ENCODE data around the gene HOOK1.

Gene HOOK1

GRCh38 chr1:59768792-59769735 lies 45.7 kb upstream of the HOOK1 start:
- no peaks in the 10 kb centered on the region for H3K4me1 ChIP-seq (ENCODE audit: control insufficient read depth in 1 of 2, insufficient read depth in 1 of 2, low read depth in 1 of 2, low read length in 1 of 2)
- no peaks in the 10 kb centered on the region for H3K36me3 ChIP-seq
- H3K27me3 ChIP-seq: no peaks in the 10 kb centered on the region
- TF ChIP-seq, protein P1, sequence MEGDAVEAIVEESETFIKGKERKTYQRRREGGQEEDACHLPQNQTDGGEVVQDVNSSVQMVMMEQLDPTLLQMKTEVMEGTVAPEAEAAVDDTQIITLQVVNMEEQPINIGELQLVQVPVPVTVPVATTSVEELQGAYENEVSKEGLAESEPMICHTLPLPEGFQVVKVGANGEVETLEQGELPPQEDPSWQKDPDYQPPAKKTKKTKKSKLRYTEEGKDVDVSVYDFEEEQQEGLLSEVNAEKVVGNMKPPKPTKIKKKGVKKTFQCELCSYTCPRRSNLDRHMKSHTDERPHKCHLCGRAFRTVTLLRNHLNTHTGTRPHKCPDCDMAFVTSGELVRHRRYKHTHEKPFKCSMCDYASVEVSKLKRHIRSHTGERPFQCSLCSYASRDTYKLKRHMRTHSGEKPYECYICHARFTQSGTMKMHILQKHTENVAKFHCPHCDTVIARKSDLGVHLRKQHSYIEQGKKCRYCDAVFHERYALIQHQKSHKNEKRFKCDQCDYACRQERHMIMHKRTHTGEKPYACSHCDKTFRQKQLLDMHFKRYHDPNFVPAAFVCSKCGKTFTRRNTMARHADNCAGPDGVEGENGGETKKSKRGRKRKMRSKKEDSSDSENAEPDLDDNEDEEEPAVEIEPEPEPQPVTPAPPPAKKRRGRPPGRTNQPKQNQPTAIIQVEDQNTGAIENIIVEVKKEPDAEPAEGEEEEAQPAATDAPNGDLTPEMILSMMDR (IDR thresholded peaks at IDR 0.05): no peak
- no peaks in the 10 kb centered on the region for H3K9me3 ChIP-seq
- no peak overlapping the region for H3K4me3 ChIP-seq (ENCODE audit: low read depth in 1 of 2, low read length in 1 of 2)
- no peak overlapping the region for H3K27ac ChIP-seq

- no peak overlapping the region for H3K4me3 ChIP-seq (ENCODE audit: low read depth in 1 of 2, low read length in 1 of 2)
- H3K27ac ChIP-seq: no peak overlapping the region
- no peaks in the 10 kb centered on the region for H3K9me3 ChIP-seq
- no peaks in the 10 kb centered on the region for H3K4me1 ChIP-seq (ENCODE audit: control insufficient read depth in 1 of 2, insufficient read depth in 1 of 2, low read depth in 1 of 2, low read length in 1 of 2)
- H3K27me3 ChIP-seq: no peaks in the 10 kb centered on the region
- H3K36me3 ChIP-seq: no peaks in the 10 kb centered on the region
- TF ChIP-seq, protein P1 (IDR thresholded peaks at IDR 0.05): no peak
Measured at GRCh38 chr1:59769736-59770095, 45.0 kb upstream of the HOOK1 start.

- no peaks in the 10 kb centered on the region for H3K9me3 ChIP-seq
- TF ChIP-seq, protein P1 (IDR thresholded peaks at IDR 0.05): no peak
- no peak overlapping the region for H3K27ac ChIP-seq
- no peak overlapping the region for H3K4me3 ChIP-seq (ENCODE audit: low read depth in 1 of 2, low read length in 1 of 2)
- no peaks in the 10 kb centered on the region for H3K27me3 ChIP-seq
- no peaks in the 10 kb centered on the region for H3K4me1 ChIP-seq (ENCODE audit: control insufficient read depth in 1 of 2, insufficient read depth in 1 of 2, low read depth in 1 of 2, low read length in 1 of 2)
- H3K36me3 ChIP-seq: no peaks in the 10 kb centered on the region
Measured at GRCh38 chr1:59771361-59771760, 43.4 kb upstream of the HOOK1 start.

DNA sequence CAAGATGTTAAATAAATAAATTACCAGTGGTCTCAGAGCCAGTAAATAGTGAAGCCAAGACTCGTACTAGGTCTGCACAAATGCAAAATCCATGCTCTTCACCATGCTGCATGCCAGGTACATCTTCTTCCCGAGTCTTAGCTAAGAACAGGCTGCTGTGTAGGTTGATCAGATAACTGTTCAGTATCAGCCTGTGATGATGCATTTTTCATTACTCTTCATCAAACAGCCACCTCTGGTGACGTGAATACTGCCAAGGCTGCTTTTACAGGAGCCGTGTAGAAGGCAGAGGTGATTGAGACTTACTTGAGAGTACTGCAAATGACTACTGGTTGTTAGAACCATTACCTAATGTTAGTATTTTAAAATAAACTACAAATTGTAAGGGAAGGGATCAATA lies 39.3 kb upstream of the HOOK1 start:
- no peaks in the 10 kb centered on the region for H3K36me3 ChIP-seq
- no peak overlapping the region for H3K4me3 ChIP-seq (ENCODE audit: low read depth in 1 of 2, low read length in 1 of 2)
- H3K4me1 ChIP-seq (ENCODE audit: control insufficient read depth in 1 of 2, insufficient read depth in 1 of 2, low read depth in 1 of 2, low read length in 1 of 2): no peaks in the 10 kb centered on the region
- no peaks in the 10 kb centered on the region for H3K27me3 ChIP-seq
- no peaks in the 10 kb centered on the region for H3K9me3 ChIP-seq
- H3K27ac ChIP-seq: no peak overlapping the region
- TF ChIP-seq, protein P1 (IDR thresholded peaks at IDR 0.05): no peak

DNA sequence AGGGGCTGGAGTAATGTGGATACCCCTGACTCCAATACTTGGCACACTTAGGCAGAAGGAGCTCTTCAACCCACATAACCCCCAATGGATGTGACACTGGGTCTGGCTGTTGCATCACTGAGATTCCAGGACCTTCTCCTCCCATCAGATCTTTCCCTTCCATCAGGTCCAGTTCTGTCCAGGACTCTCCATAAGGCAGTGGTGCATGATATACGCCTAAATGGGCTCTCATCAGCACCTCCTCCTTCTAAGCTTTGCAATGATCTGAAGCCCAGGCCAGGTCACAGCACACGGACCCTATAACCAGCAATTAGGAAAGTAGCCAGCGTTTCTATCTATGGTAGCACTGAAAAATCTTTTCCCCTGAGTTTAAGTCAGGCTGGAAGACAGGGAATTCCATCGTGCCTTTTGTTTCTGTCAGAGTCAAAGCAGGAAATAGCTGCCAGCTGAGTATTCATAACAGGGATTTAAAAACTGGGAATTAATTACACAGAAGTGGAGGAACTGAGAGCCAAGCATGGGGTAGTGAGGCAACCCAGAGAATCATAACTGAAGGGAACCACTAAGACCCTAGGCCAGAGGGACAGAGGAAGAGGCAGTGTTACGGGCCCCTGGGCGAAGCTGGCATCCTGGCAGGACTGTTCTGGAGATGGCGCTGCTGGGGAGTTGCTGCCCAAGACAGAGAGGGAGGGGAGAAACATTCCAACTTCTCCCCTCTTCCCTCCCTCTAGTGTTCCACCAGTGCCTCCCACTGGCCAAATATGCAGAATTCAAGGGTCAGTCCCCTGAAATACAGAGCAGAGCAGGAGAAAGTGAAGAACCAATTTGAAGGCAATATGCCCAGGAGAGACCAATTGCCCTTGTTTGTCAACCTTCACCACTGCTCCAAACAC lies 37.5 kb upstream of the HOOK1 start:
- H3K27me3 ChIP-seq: no peaks in the 10 kb centered on the region
- no peaks in the 10 kb centered on the region for H3K9me3 ChIP-seq
- no peaks in the 10 kb centered on the region for H3K36me3 ChIP-seq
- no peaks in the 10 kb centered on the region for H3K4me1 ChIP-seq (ENCODE audit: control insufficient read depth in 1 of 2, insufficient read depth in 1 of 2, low read depth in 1 of 2, low read length in 1 of 2)
- H3K4me3 ChIP-seq (ENCODE audit: low read depth in 1 of 2, low read length in 1 of 2): no peak overlapping the region
- no peak overlapping the region for H3K27ac ChIP-seq
- TF ChIP-seq, protein P1 (IDR thresholded peaks at IDR 0.05): no peak

Measured in neutrophil (primary cell).